Astrocyte (in vitro differentiated cells and primary cell): ENCODE data around the gene IL1R1.

Source experiments
- EZH2 ChIP-seq: IDR thresholded peaks from 2 replicates; pipeline ENCODE4 v1.6.1; 2012; ENCODE audit warnings: mild to moderate bottlenecking, low read length, inconsistent platforms; ENCODE audit not compliant: insufficient read depth
- TF ChIP-seq, protein P1 (sequence below): IDR thresholded peaks from 2 replicates; pipeline ENCODE4 v1.5.1; 2011; ENCODE audit warnings: low read depth, mild to moderate bottlenecking, inconsistent platforms, low read length, moderate library complexity; ENCODE audit not compliant: insufficient read depth

DNA sequence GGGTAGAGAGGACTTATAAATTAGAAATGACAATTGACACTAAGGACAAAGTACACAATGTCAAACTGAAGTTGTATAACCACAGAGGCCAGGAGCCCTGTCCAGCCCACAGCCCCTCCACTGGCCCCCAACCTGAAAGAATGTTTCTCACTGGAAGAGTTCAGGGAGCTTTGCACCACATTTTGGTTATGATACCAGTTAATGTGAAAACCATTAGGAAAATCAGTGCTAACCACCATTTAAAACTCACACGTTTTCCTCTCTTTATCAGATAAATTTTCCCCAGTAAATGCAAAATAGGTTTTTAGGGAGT lies 38.1 kb downstream of the IL1R1 start:
- TF ChIP-seq, protein P1, sequence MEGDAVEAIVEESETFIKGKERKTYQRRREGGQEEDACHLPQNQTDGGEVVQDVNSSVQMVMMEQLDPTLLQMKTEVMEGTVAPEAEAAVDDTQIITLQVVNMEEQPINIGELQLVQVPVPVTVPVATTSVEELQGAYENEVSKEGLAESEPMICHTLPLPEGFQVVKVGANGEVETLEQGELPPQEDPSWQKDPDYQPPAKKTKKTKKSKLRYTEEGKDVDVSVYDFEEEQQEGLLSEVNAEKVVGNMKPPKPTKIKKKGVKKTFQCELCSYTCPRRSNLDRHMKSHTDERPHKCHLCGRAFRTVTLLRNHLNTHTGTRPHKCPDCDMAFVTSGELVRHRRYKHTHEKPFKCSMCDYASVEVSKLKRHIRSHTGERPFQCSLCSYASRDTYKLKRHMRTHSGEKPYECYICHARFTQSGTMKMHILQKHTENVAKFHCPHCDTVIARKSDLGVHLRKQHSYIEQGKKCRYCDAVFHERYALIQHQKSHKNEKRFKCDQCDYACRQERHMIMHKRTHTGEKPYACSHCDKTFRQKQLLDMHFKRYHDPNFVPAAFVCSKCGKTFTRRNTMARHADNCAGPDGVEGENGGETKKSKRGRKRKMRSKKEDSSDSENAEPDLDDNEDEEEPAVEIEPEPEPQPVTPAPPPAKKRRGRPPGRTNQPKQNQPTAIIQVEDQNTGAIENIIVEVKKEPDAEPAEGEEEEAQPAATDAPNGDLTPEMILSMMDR = no peak
- TF ChIP-seq EZH2 = no peak
